Measurements from ENCODE around the gene CYP4F3.
"Not testable (repeated sequence)": the region's sequence is repeated elsewhere in the genome, so short reads cannot be mapped to it uniquely, and the experiment has no call there.

The CYP4F3 gene

DNA sequence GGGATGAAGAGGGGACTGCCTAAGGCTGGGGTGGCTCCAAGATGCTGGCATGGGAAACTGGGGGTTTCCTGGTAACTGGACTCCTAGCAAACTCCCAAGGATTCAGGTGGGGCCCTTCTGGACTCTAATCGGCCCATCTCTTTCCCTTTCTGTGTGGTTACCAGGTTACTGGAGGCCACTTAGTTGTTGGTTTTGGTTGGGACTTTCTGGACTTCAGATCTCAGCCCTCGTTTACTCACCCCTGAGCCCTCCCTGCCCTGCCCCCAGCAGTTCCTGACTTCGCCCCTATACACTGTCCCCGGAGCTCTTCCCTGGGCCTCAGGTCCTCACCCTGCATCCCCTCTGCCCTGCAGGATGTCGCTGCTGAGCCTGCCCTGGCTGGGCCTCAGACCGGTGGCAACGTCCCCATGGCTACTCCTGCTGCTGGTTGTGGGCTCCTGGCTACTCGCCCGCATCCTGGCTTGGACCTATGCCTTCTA, 32.5 kb downstream of the CYP4F3 start:
- Histone ChIP-seq H2AK5ac (ENCODE audit: low read length, severe bottlenecking) (no peak overlapping the region), H2BK120ac (ENCODE audit: low read depth, low read length) (no peak overlapping the region), H3K4me1 (ENCODE audit: control insufficient read depth, insufficient read depth, low read depth, low read length) (no peaks in the 10 kb centered on the region), H3K9ac (ENCODE audit: low read length) (no peak overlapping the region), H2BK15ac (ENCODE audit: low read depth, poor library complexity, severe bottlenecking) (no peak overlapping the region), H3K4ac (ENCODE audit: low read depth in 1 of 2, low read length in 2 of 2) (no peak overlapping the region), H3K14ac (ENCODE audit: low read length in 2 of 2) (no peak overlapping the region), H4K8ac (ENCODE audit: low read length) (no peak overlapping the region), H3K23ac (ENCODE audit: low read length in 2 of 2) (no peak overlapping the region), H3K4me3 (ENCODE audit: insufficient read depth in 1 of 2, low read depth in 1 of 2, low read length in 2 of 2) (no peak overlapping the region), H4K91ac (ENCODE audit: low read length) (no peak overlapping the region), H3K18ac (ENCODE audit: low read depth in 1 of 2, low read length in 2 of 2) (no peak overlapping the region), H3K27ac (ENCODE audit: low read length, poor library complexity, severe bottlenecking) (no peak overlapping the region), H3K9me3 (ENCODE audit: control insufficient read depth, low read length) (no peaks in the 10 kb centered on the region), H3K36me3 (ENCODE audit: control insufficient read depth in 1 of 2, insufficient read depth in 2 of 2, low read depth in 1 of 2, low read length in 2 of 2) (no peaks in the 10 kb centered on the region), H3K27me3 (ENCODE audit: control insufficient read depth in 1 of 2, insufficient read depth in 1 of 2, low read length in 2 of 2) (no peaks in the 10 kb centered on the region), H3K79me1 (replicated peaks; ENCODE audit: low read length, poor library complexity, severe bottlenecking) (no peaks in the 10 kb centered on the region), H3K4me2 (ENCODE audit: low read length, poor library complexity, severe bottlenecking) (no peak overlapping the region), H2BK12ac (ENCODE audit: low read length in 2 of 2) (no peak overlapping the region), H2BK5ac (ENCODE audit: low read depth, low read length, poor library complexity, severe bottlenecking) (no peak overlapping the region), H2AFZ (ENCODE audit: low read depth, low read length) (no peak overlapping the region)
- WGBS: 29% methylated on average over 8 of the region's 9 CpGs
- no peak for DNase-seq

GRCh38 chr19:15675560-15675959, 34.9 kb downstream of the CYP4F3 start:
- no peak overlapping the region for H3K4me3 ChIP-seq (ENCODE audit: insufficient read depth in 1 of 2, low read depth in 1 of 2, low read length in 2 of 2)
- WGBS: 42% methylated on average over 3 of the region's 3 CpGs
- no peak overlapping the region for H3K23ac ChIP-seq (ENCODE audit: low read length in 2 of 2)
- H3K18ac ChIP-seq (ENCODE audit: low read depth in 1 of 2, low read length in 2 of 2): no peak overlapping the region
- no peaks in the 10 kb centered on the region for H3K4me1 ChIP-seq (ENCODE audit: control insufficient read depth, insufficient read depth, low read depth, low read length)
- no peak overlapping the region for H3K14ac ChIP-seq (ENCODE audit: low read length in 2 of 2)
- H3K27me3 ChIP-seq (ENCODE audit: control insufficient read depth in 1 of 2, insufficient read depth in 1 of 2, low read length in 2 of 2): no peaks in the 10 kb centered on the region
- DNase-seq: no peak
- H2BK15ac ChIP-seq (ENCODE audit: low read depth, poor library complexity, severe bottlenecking): no peak overlapping the region
- H2BK120ac ChIP-seq (ENCODE audit: low read depth, low read length): no peak overlapping the region
- no peaks in the 10 kb centered on the region for H3K79me1 ChIP-seq (replicated peaks; ENCODE audit: low read length, poor library complexity, severe bottlenecking)
- no peak overlapping the region for H2BK12ac ChIP-seq (ENCODE audit: low read length in 2 of 2)
- no peak overlapping the region for H3K4ac ChIP-seq (ENCODE audit: low read depth in 1 of 2, low read length in 2 of 2)
- no peak overlapping the region for H3K9ac ChIP-seq (ENCODE audit: low read length)
- no peaks in the 10 kb centered on the region for H3K9me3 ChIP-seq (ENCODE audit: control insufficient read depth, low read length)
- no peaks in the 10 kb centered on the region for H3K36me3 ChIP-seq (ENCODE audit: control insufficient read depth in 1 of 2, insufficient read depth in 2 of 2, low read depth in 1 of 2, low read length in 2 of 2)
- H2AK5ac ChIP-seq (ENCODE audit: low read length, severe bottlenecking): no peak overlapping the region
- H2BK5ac ChIP-seq (ENCODE audit: low read depth, low read length, poor library complexity, severe bottlenecking): no peak overlapping the region
- no peak overlapping the region for H4K91ac ChIP-seq (ENCODE audit: low read length)
- H2AFZ ChIP-seq (ENCODE audit: low read depth, low read length): no peak overlapping the region
- no peak overlapping the region for H3K4me2 ChIP-seq (ENCODE audit: low read length, poor library complexity, severe bottlenecking)
- H4K8ac ChIP-seq (ENCODE audit: low read length): no peak overlapping the region
- no peak overlapping the region for H3K27ac ChIP-seq (ENCODE audit: low read length, poor library complexity, severe bottlenecking)

GRCh38 chr19:15679089-15679488, 38.4 kb downstream of the CYP4F3 start:
- Histone ChIP-seq H2BK12ac (ENCODE audit: low read length in 2 of 2) (no peak overlapping the region), H2BK15ac (ENCODE audit: low read depth, poor library complexity, severe bottlenecking) (no peak overlapping the region), H3K4me3 (ENCODE audit: insufficient read depth in 1 of 2, low read depth in 1 of 2, low read length in 2 of 2) (no peak overlapping the region), H2BK120ac (ENCODE audit: low read depth, low read length) (no peak overlapping the region), H3K79me1 (replicated peaks; ENCODE audit: low read length, poor library complexity, severe bottlenecking) (no peaks in the 10 kb centered on the region), H3K14ac (ENCODE audit: low read length in 2 of 2) (no peak overlapping the region), H3K4me1 (ENCODE audit: control insufficient read depth, insufficient read depth, low read depth, low read length) (no peaks in the 10 kb centered on the region), H3K18ac (ENCODE audit: low read depth in 1 of 2, low read length in 2 of 2) (no peak overlapping the region), H3K36me3 (ENCODE audit: control insufficient read depth in 1 of 2, insufficient read depth in 2 of 2, low read depth in 1 of 2, low read length in 2 of 2) (no peaks in the 10 kb centered on the region), H3K27me3 (ENCODE audit: control insufficient read depth in 1 of 2, insufficient read depth in 1 of 2, low read length in 2 of 2) (no peaks in the 10 kb centered on the region), H2AK5ac (ENCODE audit: low read length, severe bottlenecking) (no peak overlapping the region), H3K4ac (ENCODE audit: low read depth in 1 of 2, low read length in 2 of 2) (no peak overlapping the region), H2AFZ (ENCODE audit: low read depth, low read length) (no peak overlapping the region), H3K23ac (ENCODE audit: low read length in 2 of 2) (no peak overlapping the region), H2BK5ac (ENCODE audit: low read depth, low read length, poor library complexity, severe bottlenecking) (no peak overlapping the region), H3K9me3 (ENCODE audit: control insufficient read depth, low read length) (no peaks in the 10 kb centered on the region), H3K9ac (ENCODE audit: low read length) (no peak overlapping the region), H3K27ac (ENCODE audit: low read length, poor library complexity, severe bottlenecking) (no peak overlapping the region), H4K8ac (ENCODE audit: low read length) (no peak overlapping the region), H4K91ac (ENCODE audit: low read length) (no peak overlapping the region), H3K4me2 (ENCODE audit: low read length, poor library complexity, severe bottlenecking) (no peak overlapping the region)
- no peak for DNase-seq
- WGBS: 43% methylated on average over 2 of the region's 4 CpGs

GRCh38 chr19:15679865-15680264, 39.2 kb downstream of the CYP4F3 start:
- H4K8ac ChIP-seq (ENCODE audit: low read length); H3K4me3 ChIP-seq (ENCODE audit: insufficient read depth in 1 of 2, low read depth in 1 of 2, low read length in 2 of 2); H2BK5ac ChIP-seq (ENCODE audit: low read depth, low read length, poor library complexity, severe bottlenecking); H3K4me2 ChIP-seq (ENCODE audit: low read length, poor library complexity, severe bottlenecking); H3K14ac ChIP-seq (ENCODE audit: low read length in 2 of 2); H3K4ac ChIP-seq (ENCODE audit: low read depth in 1 of 2, low read length in 2 of 2); H3K9ac ChIP-seq (ENCODE audit: low read length); H3K79me1 ChIP-seq (replicated peaks; ENCODE audit: low read length, poor library complexity, severe bottlenecking); H4K91ac ChIP-seq (ENCODE audit: low read length); H2BK120ac ChIP-seq (ENCODE audit: low read depth, low read length); DNase-seq; H3K9me3 ChIP-seq (ENCODE audit: control insufficient read depth, low read length); H2BK12ac ChIP-seq (ENCODE audit: low read length in 2 of 2); H3K36me3 ChIP-seq (ENCODE audit: control insufficient read depth in 1 of 2, insufficient read depth in 2 of 2, low read depth in 1 of 2, low read length in 2 of 2); H3K18ac ChIP-seq (ENCODE audit: low read depth in 1 of 2, low read length in 2 of 2); H2BK15ac ChIP-seq (ENCODE audit: low read depth, poor library complexity, severe bottlenecking); H3K27me3 ChIP-seq (ENCODE audit: control insufficient read depth in 1 of 2, insufficient read depth in 1 of 2, low read length in 2 of 2); H2AFZ ChIP-seq (ENCODE audit: low read depth, low read length); H3K23ac ChIP-seq (ENCODE audit: low read length in 2 of 2); H2AK5ac ChIP-seq (ENCODE audit: low read length, severe bottlenecking); H3K4me1 ChIP-seq (ENCODE audit: control insufficient read depth, insufficient read depth, low read depth, low read length); H3K27ac ChIP-seq (ENCODE audit: low read length, poor library complexity, severe bottlenecking): not testable (repeated sequence)
- WGBS: 44% methylated on average over 2 of the region's 4 CpGs
